Keratinocyte (primary cell): ENCODE results near the gene REV3L. TPM values are rescaled to one million over a fixed set of nuclear protein-coding genes. Genes with fewer than 3 reads are reported as not detected.

Experiments used
- DNase-seq: peaks from one replicate; pipeline ENCODE4 v3.0.0-alpha.2; 2011; ENCODE audit warnings: low read depth, missing footprints, low spot score
- FAIRE-seq: peaks from 2 replicates; lab custom pipeline; 2011; peaks lifted over from hg19 to GRCh38; lab: Jason Lieb, UNC
- H2AFZ ChIP-seq: 2 replicates; pipeline ENCODE4 v1.6.0; 2012; ENCODE audit warnings: low read length, control low read depth, inconsistent platforms; ENCODE audit not compliant: control insufficient read depth
- H3K27ac ChIP-seq: 2 replicates; pipeline ENCODE4 v1.5.1; 2011; ENCODE audit warnings: low read length; ENCODE audit not compliant: control insufficient read depth, insufficient read depth
- H3K27me3 ChIP-seq: 3 replicates; pipeline ENCODE4 v1.6.0; 2011; ENCODE audit warnings: low read length; ENCODE audit not compliant: control insufficient read depth, insufficient read depth; ENCODE audit errors: extremely low read depth
- H3K36me3 ChIP-seq, 2 experiments: 2 replicates in 1 of 2; 3 replicates in 1 of 2; pipeline ENCODE4 v1.5.1; 2011; ENCODE audit warnings: low read length in 2 of 2, mild to moderate bottlenecking in 1 of 2; ENCODE audit not compliant: control insufficient read depth in 2 of 2, insufficient read depth in 2 of 2; ENCODE audit errors: extremely low read depth in 1 of 2
- H3K4me1 ChIP-seq: 3 replicates; pipeline ENCODE4 v1.5.1; 2011; ENCODE audit warnings: low read length; ENCODE audit not compliant: control insufficient read depth, insufficient read depth; ENCODE audit errors: extremely low read depth
- H3K4me2 ChIP-seq: 3 replicates; pipeline ENCODE4 v1.6.0; 2011; ENCODE audit warnings: low read depth, low read length; ENCODE audit not compliant: control insufficient read depth, insufficient read depth; ENCODE audit errors: extremely low read depth
- H3K4me3 ChIP-seq, 3 experiments: fragments of 200-600 bp in 1 of 3; sonication (generic) in 1 of 3; 2 replicates in 2 of 3; 3 replicates in 1 of 3; pipeline ENCODE4 v1.5.1; 2011 to 2016; ENCODE audit warnings: low read length in 3 of 3, mild to moderate bottlenecking in 3 of 3, control low read depth in 2 of 3, inconsistent platforms in 1 of 3, low read depth in 1 of 3, mixed read lengths in 1 of 3, mixed run types in 1 of 3, moderate library complexity in 1 of 3; ENCODE audit not compliant: control insufficient read depth in 2 of 3, insufficient read depth in 2 of 3; ENCODE audit errors: extremely low read depth in 1 of 3
- H3K79me2 ChIP-seq: 2 replicates; pipeline ENCODE4 v1.6.0; 2012; ENCODE audit warnings: low read length; ENCODE audit not compliant: control insufficient read depth, insufficient read depth
- H3K9ac ChIP-seq: 3 replicates; pipeline ENCODE4 v1.6.0; 2011; ENCODE audit warnings: low read length; ENCODE audit not compliant: control insufficient read depth, insufficient read depth; ENCODE audit errors: extremely low read depth
- H3K9me1 ChIP-seq: 3 replicates; pipeline ENCODE4 v1.6.0; 2011; ENCODE audit warnings: low read length; ENCODE audit not compliant: control insufficient read depth, insufficient read depth; ENCODE audit errors: extremely low read depth
- H3K9me3 ChIP-seq: 2 replicates; pipeline ENCODE4 v1.5.1; 2012; ENCODE audit warnings: low read depth, low read length; ENCODE audit not compliant: control insufficient read depth
- H4K20me1 ChIP-seq: 3 replicates; pipeline ENCODE4 v1.6.0; 2011; ENCODE audit warnings: low read length; ENCODE audit not compliant: control insufficient read depth, insufficient read depth; ENCODE audit errors: extremely low read depth
- EZH2 ChIP-seq: IDR thresholded peaks from one replicate; pipeline ENCODE4 v1.6.1; 2012; ENCODE audit warnings: inconsistent platforms, mild to moderate bottlenecking, low read length, moderate library complexity
- dilution Hi-C: fragments of 300-500 bp; cut with MboI; formaldehyde crosslinking; loops from one replicate; pipeline ENCODE4 v1.7.0; 2020; ENCODE audit warnings: low sequenced_read_pairs; ENCODE audit not compliant: extremely low pct_ligation_motif_present
- polyA plus RNA-seq, 5 experiments: library from polyadenylated mRNA; depleted of rRNA in 3 of 5; stranded (reverse) in 3 of 5; stranded (forward) in 1 of 5; unstranded in 1 of 5; fragments of >200 nt; gene quantifications; 1 replicate in 1 of 5; 2 replicates in 3 of 5; 3 replicates in 1 of 5; pipeline versions ENCODE4 v1.2.1 to v1.2.3, GENCODE V29; 2011 to 2012; ENCODE audit warnings: missing spikeins in 2 of 5, low read depth in 1 of 5, low replicate concordance in 1 of 5
- TF ChIP-seq, protein P1 (sequence below), 3 experiments: IDR thresholded peaks in 1 of 3; conservative IDR thresholded peaks in 1 of 3; optimal IDR thresholded peaks in 1 of 3; 2 replicates in 2 of 3; 3 replicates in 1 of 3; pipeline versions ENCODE3 to v1.5.1; 2011; ENCODE audit warnings: low read length in 3 of 3, mild to moderate bottlenecking in 3 of 3, moderate library complexity in 2 of 3, control low read depth in 1 of 3, inconsistent platforms in 1 of 3; ENCODE audit not compliant: insufficient read depth in 2 of 3; ENCODE audit errors: extremely low read depth in 1 of 3

REV3L gene
- polyA plus RNA-seq, 1 donor (not counting 4 experiments of a cell fraction or from before 2014, with no cell fraction given) = 9.5 TPM

GRCh38 chr6:111490067-111490466 lies 7.0 kb upstream of the REV3L start:
- no peaks in the 10 kb centered on the region for H4K20me1 ChIP-seq
- DNase-seq = no peak
- H3K9ac ChIP-seq = no peak overlapping the region
- H3K4me3 ChIP-seq = no peak overlapping the region
- H3K36me3 ChIP-seq = peaks cover 0 to 5% of the 10 kb centered on the region in 2 experiments
- H3K4me1 ChIP-seq = peaks cover 11% of the 10 kb centered on the region
- H3K9me1 ChIP-seq = no peaks in the 10 kb centered on the region
- no peaks in the 10 kb centered on the region for H3K79me2 ChIP-seq
- no peak overlapping the region for H3K27ac ChIP-seq
- TF ChIP-seq, protein P1, sequence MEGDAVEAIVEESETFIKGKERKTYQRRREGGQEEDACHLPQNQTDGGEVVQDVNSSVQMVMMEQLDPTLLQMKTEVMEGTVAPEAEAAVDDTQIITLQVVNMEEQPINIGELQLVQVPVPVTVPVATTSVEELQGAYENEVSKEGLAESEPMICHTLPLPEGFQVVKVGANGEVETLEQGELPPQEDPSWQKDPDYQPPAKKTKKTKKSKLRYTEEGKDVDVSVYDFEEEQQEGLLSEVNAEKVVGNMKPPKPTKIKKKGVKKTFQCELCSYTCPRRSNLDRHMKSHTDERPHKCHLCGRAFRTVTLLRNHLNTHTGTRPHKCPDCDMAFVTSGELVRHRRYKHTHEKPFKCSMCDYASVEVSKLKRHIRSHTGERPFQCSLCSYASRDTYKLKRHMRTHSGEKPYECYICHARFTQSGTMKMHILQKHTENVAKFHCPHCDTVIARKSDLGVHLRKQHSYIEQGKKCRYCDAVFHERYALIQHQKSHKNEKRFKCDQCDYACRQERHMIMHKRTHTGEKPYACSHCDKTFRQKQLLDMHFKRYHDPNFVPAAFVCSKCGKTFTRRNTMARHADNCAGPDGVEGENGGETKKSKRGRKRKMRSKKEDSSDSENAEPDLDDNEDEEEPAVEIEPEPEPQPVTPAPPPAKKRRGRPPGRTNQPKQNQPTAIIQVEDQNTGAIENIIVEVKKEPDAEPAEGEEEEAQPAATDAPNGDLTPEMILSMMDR (optimal IDR thresholded peaks at IDR 0.05 in 1 of 3, IDR thresholded peaks at IDR 0.05 in 1 of 3, conservative IDR thresholded peaks at IDR 0.05 in 1 of 3; ENCODE audit: extremely low read depth in 1 of 3, insufficient read depth in 2 of 3, low read length in 3 of 3) = no peak
- TF ChIP-seq EZH2 = no peak
- no peak overlapping the region for H2AFZ ChIP-seq
- no peak for FAIRE-seq
- H3K4me2 ChIP-seq = no peak overlapping the region
- dilution Hi-C loops = no loop called here
- H3K27me3 ChIP-seq = no peaks in the 10 kb centered on the region
- no peaks in the 10 kb centered on the region for H3K9me3 ChIP-seq

DNA sequence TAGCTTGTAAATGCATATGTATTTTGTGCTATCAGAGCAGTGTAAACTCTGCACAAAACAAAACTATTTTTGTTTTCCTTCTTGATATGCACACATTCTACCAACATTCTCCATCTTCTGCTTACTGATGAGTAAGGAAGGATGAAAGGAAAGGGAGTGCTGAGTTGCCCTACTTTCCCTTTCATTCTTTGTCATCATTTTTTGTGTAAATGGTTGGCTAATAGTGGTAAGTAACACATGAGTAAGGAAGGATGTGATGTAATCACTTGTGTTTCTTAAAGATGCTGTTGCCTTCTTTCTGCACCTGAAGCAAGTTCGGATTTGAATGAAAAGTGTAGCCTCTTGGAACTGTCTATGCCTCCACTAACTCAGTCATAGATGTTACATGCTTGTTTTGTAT lies 4.6 kb upstream of the REV3L start:
- Histone ChIP-seq H3K4me2 (no peak overlapping the region), H4K20me1 (no peaks in the 10 kb centered on the region), H3K27ac (no peak overlapping the region), H3K36me3 (peaks cover 0 to 5% of the 10 kb centered on the region in 2 experiments), H2AFZ (no peak overlapping the region), H3K79me2 (peaks cover 3% of the 10 kb centered on the region), H3K9ac (no peak overlapping the region), H3K4me1 (peaks cover 15% of the 10 kb centered on the region), H3K9me1 (no peaks in the 10 kb centered on the region), H3K27me3 (no peaks in the 10 kb centered on the region), H3K4me3 (no peak overlapping the region), H3K9me3 (no peaks in the 10 kb centered on the region)
- dilution Hi-C loops = no loop called here
- DNase-seq (no peak), FAIRE-seq (peak; percentile 86)
- no peak for TF ChIP-seq EZH2
- TF ChIP-seq, protein P1 (optimal IDR thresholded peaks at IDR 0.05 in 1 of 3, IDR thresholded peaks at IDR 0.05 in 1 of 3, conservative IDR thresholded peaks at IDR 0.05 in 1 of 3; ENCODE audit: extremely low read depth in 1 of 3, insufficient read depth in 2 of 3, low read length in 3 of 3) = no peak
